Measurements from ENCODE around the gene GIPC2.

GIPC2 gene, protein sequence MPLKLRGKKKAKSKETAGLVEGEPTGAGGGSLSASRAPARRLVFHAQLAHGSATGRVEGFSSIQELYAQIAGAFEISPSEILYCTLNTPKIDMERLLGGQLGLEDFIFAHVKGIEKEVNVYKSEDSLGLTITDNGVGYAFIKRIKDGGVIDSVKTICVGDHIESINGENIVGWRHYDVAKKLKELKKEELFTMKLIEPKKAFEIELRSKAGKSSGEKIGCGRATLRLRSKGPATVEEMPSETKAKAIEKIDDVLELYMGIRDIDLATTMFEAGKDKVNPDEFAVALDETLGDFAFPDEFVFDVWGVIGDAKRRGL

DNA sequence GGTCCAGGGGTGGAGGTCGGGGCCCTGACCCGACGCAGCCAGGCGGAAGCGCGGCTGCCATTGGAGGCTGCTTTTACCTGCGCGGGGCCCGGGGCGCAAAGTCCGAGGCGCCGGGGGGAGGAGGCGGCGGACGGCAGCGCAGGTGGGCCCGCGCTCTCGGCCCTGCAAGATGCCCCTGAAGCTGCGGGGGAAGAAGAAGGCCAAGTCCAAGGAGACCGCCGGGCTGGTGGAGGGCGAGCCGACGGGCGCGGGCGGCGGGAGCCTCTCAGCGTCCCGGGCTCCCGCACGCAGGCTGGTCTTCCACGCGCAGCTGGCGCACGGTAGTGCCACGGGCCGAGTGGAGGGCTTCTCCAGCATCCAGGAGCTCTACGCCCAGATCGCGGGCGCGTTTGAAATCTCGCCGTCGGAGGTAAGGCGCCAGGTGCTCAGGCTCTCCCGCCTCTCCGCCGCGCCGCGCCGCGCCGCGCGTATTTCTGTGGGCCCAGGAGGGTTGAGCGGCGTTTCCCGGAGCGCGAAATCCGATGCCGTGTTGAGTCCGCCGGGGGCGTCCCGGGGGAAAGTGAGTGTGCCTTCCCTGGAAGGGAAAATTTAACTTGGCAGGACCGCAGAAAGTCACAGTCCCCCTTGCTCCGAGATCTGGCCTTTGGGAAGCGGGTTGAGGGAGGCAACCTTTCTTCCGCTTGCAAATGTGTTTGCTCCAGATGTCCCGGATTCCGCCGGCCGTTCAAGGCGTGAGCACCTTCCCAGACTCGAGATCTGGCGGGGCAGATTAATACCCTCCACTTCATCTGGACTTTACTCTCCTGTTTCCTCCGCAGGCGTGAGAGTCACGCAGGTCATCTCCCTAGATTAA is at the start of gene GIPC2:
Gene GIPC2 (plus strand): TSS at position 41 of the 853 bp plus-strand sequence. CDS start 129 bp downstream, at position 170.
- TF ChIP-seq, protein P1, sequence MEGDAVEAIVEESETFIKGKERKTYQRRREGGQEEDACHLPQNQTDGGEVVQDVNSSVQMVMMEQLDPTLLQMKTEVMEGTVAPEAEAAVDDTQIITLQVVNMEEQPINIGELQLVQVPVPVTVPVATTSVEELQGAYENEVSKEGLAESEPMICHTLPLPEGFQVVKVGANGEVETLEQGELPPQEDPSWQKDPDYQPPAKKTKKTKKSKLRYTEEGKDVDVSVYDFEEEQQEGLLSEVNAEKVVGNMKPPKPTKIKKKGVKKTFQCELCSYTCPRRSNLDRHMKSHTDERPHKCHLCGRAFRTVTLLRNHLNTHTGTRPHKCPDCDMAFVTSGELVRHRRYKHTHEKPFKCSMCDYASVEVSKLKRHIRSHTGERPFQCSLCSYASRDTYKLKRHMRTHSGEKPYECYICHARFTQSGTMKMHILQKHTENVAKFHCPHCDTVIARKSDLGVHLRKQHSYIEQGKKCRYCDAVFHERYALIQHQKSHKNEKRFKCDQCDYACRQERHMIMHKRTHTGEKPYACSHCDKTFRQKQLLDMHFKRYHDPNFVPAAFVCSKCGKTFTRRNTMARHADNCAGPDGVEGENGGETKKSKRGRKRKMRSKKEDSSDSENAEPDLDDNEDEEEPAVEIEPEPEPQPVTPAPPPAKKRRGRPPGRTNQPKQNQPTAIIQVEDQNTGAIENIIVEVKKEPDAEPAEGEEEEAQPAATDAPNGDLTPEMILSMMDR (IDR thresholded peaks at IDR 0.05), result no peak

DNA sequence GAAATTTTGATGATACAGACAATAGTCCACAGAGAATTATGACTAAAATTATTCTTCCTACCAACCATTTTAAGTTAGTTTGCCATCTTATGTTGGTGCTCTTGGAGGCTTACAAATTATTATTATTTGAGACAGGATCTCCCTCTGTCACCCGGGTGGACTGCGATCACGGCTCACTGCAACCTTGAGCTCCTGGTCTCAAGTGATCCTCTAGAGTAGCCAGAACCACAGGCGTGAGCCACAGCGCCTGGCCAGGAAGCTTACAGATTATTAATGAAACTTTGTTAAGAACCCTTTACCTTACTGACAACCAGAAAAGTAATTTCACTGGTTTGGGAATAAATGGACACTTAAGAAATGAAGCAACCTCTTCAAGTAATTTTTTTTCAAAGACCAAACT is 49.0 kb upstream of the GIPC2 start:
- TF ChIP-seq, protein P1 (IDR thresholded peaks at IDR 0.05), result no peak

DNA sequence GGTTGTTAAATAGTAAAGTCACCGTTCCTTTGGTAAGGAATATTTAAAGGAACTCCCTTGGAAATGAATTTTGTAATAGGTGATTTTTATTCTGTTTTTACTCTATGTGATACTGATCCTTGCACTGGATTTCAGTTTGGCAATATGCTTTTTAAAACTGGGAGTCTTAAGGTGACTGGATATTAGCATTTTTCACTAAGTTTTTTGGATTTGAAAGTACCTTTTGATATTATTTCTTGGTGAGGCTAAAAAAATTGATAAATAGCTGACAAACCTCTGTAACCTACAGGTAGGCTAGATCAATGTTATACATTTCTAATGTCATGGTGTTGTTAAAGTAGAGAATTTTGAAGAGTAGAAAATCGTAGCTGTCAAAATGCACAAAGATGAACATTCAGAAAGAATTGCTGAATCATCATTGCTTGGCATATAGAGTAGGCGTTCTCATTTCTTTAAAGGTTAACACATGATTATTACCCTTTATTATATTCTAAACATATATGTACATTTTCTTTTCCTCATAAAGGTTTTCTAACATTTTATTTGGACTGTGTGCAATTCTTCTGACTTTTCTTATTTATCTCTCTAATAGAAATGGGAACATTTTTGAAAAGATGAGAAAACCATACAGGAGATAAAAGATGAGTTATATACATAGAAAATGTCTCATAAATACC is 42.6 kb upstream of the GIPC2 start:
- TF ChIP-seq, protein P1 (IDR thresholded peaks at IDR 0.05), result no peak

DNA sequence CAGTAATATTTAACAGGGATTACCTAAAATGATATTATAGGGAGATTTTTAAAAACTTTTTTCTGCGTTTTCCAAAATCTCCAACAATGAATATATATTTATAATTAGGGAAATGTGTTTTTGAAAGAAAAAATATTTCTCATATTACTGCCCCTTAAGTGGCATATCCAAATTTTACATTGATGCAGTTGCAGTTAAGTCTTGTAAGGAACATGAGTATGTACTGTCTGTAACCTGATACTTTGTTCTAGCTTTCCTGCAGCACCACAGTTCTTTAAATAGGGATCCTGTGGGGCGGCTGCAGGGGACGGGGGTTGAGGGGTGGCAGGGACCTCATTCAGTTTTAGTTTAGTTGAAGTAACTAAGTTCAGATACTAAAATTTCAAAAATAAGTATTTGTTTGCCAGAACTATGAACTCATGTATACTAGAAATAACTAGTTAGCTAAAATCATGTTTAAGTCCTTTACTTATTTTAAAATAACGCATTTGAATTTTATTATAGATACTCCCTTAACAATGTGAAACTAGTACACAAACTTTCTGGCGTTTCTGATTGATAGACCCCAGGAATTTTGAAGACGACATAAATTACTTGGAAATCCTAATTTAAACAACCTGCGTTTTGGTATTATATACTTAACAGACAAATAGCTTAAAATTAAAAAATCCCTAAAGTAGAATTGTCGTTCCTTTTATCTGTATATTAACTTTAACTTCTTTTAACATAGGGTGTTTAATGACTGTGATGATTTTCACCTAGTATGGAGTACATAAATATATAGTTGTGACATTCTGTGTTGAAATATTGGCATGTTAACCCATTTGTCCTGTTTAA is 41.7 kb upstream of the GIPC2 start:
- TF ChIP-seq, protein P1 (IDR thresholded peaks at IDR 0.05), result no peak

DNA sequence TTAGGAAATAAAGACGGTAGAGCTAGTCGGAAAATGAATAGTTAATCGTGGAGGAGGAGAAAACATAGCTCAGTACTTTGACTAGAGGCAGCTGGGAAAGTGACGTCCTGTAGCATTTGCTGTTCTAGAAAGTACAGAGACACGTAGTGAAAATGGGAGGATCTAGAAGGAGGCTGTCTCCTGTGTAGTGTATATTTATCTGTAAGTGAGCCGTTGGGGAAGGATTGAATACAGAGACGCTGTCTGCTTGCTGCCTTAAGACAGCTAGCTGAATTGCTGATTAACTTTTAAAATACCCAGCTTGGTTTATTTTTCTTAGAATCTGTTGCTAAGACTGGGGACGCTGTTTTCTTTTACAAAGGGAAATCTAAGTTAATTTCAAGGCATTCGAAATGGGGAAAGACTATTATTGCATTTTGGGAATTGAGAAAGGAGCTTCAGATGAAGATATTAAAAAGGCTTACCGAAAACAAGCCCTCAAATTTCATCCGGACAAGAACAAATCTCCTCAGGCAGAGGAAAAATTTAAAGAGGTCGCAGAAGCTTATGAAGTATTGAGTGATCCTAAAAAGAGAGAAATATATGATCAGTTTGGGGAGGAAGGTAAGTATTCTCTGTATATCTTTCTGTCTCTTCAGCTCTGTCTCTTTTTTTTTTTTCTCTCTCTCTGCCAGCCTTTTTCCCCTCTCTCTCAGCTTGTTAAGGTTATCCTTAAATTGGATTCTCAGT is 40.9 kb upstream of the GIPC2 start, which contains the start of gene DNAJB4:
Gene DNAJB4 (plus strand): TSS at position 221 of the 729 bp plus-strand sequence. CDS start 172 bp downstream, at position 393.
- TF ChIP-seq, protein P1 (IDR thresholded peaks at IDR 0.05), result no peak

DNA sequence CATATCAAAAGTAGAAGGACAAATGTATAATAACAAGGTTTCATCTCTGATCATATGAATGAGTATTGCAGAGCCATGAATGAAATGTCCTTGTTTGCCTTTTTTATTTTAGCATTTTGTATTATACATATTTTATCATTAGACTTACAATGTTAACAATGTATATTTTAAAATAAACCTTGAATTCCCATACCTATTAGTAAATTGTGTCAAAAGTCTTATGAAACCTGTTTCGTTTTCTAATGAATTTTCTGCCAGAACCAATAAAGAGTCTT is 40.4 kb upstream of the GIPC2 start:
- TF ChIP-seq, protein P1 (IDR thresholded peaks at IDR 0.05), result no peak

Data from LNCAP (cell line).